SKM-1 treated with dmso at 0.1 percent for 144 hours (cell line): ENCODE results near the gene CNTNAP2.

Experiments
- DNase-seq: peaks from one replicate; lab custom pipeline; 2025; ENCODE audit not compliant: unreplicated experiment; lab: John Stamatoyannopoulos, UW

CNTNAP2 gene

DNA sequence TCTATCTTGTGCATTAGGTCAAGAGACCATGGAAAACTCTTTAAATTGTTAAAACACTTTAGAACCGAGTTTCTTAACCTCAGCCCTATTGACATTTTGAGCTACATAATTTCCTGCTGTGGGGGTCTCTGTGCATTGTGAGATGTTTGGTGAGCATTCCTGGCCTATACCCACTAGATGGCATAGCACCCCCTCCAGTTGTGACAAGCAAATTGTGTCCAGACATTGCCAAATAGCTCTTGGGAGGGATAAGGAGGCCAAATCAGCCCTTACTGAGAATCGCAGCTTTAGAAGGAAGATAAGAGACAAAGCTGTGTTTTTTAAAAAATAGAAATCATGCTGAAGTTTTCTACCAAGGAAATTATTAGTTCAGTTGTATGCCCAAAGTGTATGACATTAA lies 1315.5 kb downstream of the CNTNAP2 start:
- DNase-seq: no peak

DNA sequence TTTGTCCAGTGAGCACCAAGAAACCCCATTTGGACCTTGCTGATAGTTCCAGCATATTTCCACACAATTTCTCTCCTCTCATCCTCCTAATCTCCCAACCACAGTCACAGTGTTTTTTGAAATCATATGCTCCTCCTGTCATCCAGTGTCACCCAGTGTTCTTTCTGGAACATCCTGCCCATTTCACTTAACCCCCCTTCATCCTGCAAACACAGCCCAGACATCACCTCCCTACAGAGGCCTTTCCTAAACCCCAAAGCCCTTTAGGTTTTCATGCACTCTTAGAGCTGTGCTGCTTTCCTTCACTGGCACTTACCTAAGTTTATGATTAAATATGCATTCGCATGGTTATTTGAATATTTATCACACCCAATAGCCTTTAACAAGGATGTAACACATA lies 1316.0 kb downstream of the CNTNAP2 start:
- no peak for DNase-seq

DNA sequence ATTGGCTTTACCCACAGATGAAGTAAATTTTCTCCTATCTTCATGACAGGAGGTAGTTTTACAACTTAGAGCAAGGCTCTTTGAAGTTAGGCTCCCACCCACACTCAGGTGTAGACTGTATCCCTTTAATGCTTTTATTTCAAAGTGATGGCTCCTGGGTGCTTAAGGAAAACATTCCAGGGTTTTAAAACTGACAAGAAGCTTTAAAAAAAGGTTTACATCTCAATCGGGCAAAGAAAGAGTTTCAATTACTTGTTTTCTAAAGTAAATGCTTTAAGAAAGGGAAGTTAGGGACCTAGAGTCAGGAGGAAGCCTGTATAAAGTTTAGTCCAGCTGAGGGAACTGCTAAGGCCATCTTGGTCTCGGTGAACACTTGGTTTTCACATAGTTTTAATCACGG lies 1320.1 kb downstream of the CNTNAP2 start:
- DNase-seq: no peak

DNA sequence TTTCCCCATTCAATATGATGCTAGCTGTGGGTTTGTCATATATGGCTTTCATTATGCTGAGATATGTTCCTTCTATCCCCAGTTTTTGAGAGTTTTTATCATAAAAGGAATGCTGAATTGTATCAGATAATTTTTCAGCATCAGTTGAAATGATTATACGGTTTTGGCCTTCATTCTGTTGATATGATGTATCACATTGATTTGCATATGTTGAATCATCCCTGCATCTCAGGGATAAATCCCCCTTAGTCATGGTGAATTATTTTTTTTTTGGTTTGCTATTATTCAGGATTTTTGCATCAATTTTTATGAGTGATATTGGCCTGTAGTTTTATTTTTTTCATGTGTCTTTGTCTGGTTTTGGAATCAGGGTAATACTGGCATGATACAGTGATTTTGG lies 1321.6 kb downstream of the CNTNAP2 start:
- DNase-seq: no peak

DNA sequence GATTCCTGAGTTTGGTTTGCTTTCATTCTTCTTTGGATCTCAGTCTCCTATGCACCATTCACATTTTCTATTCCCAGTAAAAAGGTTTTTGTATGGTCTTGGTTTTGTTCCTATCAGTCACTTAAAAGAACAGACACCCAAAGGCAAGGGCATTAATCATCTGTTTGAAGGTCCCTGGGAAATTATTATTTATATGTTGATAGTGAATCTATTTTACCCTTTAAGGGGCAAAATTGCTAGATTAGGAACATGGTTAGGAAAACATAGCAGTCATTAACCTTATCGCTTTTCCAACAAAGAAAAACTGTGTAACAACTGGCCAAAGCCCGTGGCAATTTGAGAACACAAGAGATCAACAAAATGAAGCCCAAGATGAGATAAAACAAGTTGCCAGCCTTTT lies 1327.3 kb downstream of the CNTNAP2 start:
- no peak for DNase-seq

DNA sequence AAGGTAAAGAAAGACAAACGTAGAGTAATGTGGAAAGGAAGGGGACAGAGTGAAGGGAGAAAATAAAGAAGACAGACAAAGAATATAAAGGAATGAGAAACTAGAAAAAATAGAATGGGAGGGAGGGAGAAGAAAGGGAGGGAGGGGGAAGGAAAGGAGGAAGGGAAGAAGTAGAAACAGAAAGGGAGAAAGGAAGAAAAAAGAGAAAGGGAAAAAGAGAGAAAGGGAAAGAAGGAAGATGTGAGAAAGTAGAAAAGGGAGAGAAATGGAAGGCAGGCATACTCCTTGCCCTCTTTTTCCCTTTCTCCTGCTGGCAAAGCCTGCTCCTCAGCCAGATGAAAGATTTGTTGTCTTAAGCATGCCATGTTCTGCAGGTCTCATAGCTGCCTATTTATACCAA lies 1336.2 kb downstream of the CNTNAP2 start:
- no peak for DNase-seq

DNA sequence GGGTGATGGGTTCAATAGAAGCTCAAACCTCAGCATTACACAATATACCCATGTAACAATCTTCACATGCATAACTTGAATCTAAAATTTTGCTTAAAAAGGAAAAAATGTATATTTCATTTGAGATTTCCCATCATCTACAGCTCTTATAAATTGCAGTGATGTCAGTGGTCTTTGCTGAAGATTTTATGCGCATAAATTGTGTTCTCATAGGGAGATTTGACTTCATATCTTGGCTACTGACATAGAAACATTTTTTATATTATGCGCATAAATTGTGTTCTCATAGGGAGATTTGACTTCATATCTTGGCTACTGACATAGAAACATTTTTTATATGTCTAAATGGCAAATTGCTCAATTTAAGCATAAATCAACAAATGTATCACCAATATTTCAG lies 1348.6 kb downstream of the CNTNAP2 start:
- DNase-seq: no peak

DNA sequence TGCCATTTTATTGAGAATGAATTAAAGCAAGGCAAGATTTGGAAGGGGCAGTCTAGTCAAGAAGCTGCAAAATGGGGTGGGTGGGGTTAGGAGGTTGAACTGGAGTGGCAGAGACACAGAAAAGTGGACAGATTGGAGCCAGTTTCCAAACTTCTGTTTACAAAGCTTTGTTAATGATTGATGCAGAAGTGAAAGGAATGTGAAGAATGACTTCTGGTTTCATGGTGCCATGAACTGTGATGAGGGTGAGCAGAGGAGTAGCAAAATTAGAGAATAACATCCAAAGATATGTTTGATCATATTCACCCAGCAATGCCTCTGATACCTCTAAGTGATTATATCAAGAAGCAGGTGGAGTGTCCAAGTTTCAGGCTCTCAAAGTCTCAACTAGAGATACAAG lies 1356.0 kb downstream of the CNTNAP2 start:
- no peak for DNase-seq

DNA sequence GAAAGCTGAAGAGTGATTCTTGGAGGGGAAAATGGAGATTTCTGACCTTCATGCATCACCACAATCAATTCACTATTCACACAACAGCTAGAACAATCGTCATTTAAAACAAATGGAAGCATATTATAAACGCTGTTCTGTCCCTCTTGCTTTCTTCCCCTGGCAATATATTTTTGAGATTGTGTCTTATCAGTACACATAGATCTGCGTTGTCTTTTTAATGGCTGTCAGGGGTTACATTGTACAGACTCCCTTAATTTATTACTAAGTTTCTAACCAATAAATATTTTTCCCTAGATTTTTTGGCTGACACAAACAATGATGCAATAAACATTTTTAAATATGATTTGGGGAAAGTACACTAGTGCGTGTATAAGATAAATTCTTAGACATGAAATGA lies 1358.3 kb downstream of the CNTNAP2 start:
- DNase-seq: no peak

DNA sequence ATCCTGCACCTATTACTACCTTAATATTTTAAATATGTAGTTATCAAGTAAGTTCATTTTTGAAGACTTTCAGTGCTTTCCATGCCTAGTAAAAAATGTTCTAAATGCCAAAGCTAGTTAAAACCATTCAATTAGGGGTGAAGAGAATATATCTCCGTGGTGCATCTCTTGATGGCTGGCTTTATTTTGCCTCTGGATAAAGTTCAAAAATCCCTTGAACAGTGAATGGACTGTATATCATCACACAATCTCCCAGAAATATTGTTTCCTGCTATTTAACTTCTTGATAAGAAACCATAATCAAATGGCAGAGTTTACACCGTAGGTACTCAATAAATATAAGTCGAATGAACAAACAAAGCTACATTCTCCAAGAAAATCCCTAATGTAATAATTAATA lies 1360.9 kb downstream of the CNTNAP2 start:
- no peak for DNase-seq

DNA sequence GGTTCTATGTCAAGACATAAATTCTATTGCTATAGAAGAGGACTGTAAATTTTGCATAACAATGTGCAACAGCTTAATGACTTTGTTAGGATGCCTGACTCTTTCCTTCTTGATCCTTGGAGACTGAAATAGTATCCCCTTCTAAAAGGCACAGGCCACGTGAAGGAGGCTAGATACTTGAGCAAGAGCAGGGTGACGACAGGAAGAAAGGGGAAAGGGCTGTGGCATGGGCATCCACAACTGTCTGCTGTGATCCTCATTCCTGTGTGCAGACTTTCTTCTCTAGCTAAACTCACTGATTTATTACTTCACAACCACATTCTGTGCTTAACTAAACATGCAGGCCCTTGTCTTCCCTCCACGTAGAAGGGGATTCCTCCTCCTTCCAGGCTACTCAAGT lies 1362.2 kb downstream of the CNTNAP2 start:
- no peak for DNase-seq

DNA sequence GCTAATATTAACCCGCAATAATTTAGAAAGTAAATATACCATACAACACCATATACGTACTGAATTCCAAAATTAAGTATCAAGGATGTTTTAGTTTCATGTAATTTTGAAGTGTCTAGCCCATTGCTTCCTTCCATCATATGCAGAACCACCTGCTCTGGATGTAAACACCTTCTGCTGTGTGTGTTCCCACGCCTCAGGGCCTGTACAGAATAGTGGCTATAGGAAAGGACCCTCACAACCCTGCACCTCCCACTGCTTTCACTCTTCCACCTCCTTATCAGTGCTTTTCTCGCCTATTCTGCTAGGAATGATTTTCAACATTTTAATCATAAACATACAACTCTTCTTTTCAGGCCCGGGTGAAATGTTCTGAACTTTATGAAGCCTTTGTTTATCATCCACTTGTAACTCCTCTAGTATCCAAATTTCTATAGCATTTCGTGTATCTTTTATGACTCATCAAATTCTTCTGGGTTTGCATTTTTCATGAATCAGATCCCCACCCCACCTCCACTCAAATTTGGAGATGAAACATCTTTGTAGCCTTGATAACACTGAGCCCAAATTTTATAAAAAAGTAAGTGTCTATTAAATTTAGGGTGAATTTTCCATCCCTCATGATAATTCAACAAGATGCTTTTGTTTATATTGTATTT lies 1367.2 kb downstream of the CNTNAP2 start:
- no peak for DNase-seq

DNA sequence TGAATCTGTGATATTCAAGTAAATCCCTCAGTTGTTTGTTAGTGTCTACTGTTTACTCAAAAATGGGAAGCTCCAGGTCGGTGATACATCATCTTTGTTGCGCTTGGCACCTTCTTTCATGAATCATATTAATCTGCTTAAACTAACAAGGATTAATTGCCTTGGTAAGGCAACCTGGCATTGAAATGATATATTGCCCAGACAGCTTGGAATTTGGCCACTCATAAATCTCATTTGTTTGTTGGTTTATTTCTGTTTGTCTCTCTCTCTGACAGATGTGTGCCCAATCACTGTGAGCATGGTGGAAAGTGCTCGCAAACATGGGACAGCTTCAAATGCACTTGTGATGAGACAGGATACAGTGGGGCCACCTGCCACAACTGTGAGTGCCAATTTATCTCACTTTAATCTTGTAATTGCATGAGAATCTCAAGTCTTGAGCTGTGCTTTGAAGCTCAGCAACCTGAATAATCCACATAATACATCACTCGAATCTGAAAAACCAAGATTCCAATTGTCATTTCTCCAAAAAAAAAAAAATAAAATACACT lies 1369.1 kb downstream of the CNTNAP2 start:
- DNase-seq: peak; percentile 1

DNA sequence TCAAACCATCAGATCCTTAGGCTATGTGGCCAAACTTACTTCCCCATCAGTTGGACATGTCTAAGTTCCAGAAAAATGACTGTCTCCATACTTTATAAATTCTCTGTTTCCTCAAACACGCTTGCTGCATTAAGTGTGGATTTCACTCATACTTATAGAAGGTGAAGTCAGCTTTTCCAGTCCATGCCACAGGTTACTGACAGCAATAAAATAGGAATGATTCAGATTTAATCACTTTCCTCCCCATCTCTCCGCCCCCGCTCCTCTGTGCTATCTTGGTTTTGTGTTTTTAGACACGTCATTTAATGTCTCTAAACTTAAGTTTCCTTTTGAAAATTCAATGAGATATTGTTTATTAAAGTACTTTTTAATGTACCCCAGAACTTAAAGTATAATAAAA lies 1376.0 kb downstream of the CNTNAP2 start:
- DNase-seq: no peak

DNA sequence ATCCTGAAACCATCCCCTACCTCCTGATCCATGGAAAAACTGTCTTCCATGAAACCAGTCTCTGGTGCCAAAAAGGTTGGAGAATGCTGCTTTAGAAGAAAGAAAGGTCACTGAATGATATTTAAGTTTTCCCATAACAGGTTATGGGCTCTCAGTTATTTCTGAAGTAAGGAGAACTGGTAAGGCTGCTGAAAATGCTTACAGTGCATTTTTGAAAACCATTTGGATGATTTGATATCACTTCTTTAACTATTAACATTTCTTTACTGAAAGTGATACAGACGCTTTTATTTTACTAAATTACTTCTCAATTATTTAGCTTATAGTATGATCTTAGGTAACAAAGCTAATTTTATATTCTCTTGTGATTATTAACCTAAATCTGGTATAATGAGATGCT lies 1379.6 kb downstream of the CNTNAP2 start:
- no peak for DNase-seq

DNA sequence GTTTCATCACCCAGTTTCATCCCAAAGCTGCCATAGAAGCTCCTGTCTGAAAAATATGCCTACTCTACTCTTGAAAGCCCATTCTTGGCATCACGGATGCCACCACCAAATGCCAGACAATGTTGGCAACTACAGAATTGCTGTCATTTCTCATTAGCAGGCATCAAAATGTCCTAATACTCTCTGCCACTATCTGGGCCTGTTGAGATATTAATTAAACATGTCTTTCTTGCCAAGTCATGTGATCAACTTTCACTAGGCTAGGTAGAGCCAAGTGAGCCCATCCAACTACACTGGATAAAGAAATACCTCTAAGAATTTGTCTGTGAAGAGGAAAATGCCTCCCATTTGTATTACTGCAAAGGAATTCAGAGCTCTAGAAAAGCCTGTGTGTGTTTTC lies 1380.6 kb downstream of the CNTNAP2 start:
- DNase-seq: no peak

DNA sequence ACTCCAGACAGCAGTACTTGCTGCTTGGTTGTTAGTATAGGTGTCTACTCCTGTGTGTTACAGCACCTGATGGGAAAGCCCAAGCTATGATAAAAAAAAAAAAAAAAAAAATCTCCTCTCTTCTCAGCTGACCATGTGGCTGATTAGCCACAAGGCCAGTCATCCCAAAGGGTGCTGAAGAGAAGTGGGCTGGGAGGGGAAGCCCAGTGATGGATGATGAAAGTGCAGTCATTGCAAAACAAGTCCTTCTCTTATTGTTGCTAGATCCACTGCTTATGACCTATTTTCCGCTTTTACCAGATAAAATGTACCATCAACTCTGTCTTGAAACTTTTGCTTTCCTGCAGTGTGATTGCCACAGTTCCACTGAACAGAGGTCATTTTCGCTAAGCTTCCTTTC lies 1381.5 kb downstream of the CNTNAP2 start:
- DNase-seq: peak; percentile 17

DNA sequence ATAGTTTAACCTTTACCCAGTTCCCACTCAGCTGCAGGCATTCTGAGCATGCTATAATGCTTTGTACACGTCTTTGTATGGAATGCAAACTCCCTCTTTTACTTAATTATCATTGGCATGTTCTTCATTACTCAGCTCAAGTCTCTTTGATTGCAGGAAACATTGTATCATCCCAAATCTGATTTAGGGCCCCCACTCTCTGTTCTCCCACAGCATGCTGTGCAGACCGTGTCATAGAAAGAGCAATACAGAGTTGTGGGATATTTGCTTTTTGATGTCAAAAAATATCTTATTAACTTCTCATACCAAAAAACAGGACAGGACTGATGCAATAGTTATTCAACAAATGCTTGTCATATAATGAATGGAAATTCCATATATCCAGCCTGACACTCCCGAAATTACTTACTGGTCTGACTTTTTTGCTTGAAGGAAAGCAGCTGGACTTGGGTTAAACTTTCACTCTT lies 1392.5 kb downstream of the CNTNAP2 start:
- DNase-seq: no peak

DNA sequence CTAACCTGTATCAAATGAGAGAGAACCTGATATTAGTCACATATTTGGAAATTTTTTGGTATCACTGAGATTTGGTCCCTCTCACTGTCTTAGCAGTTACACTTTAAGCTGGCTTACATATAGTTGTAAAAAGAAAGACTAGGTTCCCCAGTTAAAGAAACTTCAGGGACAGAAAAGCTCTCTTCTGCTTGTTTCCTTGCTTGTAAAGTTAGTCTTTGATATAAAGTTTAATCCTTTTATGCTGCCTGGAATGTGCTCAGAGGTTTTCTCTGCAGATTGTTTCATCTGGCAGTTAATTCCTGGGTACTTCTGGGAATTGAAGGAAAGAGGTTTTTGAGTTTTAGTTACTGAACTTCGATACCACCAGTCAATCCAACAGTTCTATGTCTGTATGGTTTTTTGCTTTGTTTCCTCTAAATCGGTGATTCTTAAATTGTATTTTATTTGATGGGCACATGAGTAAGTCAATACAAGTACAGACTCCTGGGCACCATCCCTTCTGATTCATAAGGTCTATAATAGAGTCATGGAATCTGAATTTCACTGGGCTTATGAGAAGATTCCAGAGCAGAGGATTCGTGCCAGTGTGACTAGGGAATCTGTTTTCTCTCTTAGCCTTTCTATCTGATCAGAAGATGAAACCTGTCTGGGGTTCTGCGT lies 1393.1 kb downstream of the CNTNAP2 start:
- no peak for DNase-seq

DNA sequence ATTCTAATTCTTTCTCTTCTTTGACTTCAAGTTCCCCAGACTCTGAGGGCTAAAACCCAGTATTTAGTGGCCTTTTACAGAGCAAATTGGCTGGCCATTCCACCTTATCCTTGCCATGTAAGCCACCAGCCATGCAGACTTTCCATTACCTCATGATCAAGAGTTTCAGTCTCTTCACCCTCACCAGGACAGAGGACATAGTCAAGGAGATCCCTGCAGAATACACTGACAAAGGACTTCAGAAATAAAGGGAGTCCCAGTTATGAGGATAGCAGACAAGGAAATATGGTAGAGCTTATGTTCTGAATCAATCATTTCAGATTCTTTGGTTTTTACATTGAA lies 1393.6 kb downstream of the CNTNAP2 start:
- DNase-seq: no peak

DNA sequence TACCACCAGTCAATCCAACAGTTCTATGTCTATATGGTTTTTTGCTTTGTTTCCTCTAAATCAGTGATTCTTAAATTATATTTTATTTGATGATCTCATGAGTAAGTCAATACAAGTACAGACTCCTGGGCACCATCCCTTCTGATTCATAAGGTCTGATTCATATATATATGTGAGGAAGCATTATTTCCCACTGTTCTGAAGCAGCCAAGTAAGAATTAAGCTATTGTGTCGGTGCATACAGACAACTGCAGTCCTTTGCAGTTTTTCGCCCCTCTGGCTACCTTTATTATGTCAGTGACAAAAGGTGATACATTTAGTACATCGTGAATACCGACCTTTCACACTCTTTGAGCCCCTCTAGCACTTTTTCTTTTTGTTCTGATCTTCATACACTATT lies 1394.3 kb downstream of the CNTNAP2 start:
- DNase-seq: no peak

DNA sequence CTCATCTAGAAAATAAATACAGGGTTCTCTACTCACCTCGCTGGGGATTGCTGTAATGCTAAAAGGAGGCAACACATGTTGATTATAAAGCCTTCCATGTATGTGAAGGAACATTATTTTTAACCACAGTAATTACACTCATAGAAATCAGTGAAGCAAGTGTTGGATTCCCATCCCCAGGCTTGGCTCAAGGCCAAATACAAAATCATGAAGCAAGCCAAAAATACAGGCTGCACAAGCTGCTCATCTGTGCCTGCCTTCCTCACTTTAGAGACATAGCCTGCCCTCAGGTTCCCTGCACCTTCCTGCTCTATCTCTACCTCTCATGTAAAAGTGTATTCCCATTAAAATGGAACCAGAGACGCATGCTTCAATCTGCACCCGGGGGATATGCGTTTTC lies 1396.8 kb downstream of the CNTNAP2 start:
- no peak for DNase-seq

DNA sequence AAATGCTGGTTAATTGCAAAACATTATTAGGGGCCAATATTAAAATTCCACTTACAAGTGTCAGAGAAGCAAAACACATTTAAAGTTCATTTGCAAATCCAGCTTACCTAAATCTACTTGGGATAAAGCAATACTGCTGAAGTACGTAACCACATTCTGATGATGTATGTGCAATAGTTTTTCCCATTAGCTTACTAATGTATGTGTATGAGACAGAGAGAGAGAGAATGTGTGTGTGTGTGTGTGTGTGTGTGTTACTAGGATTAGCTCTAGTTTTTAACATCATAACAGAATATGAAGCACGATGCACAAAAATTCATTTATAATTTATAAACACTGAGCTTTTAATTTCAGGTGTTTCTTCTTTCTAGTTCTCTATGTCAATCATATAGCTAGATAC lies 1399.8 kb downstream of the CNTNAP2 start:
- no peak for DNase-seq
